Left hindlimb (tissue), 1 donor: ENCODE results near the gene RABGGTA.
A peak's percentile ranks its signal among the peaks of the same experiment; 100 is the strongest.

Source experiments
- DNase-seq: peaks from one replicate; pipeline ENCODE4 v3.0.0-alpha.2; 2018

RABGGTA gene

GRCh38 chr14:24271134-24271833, at the start of gene RABGGTA:
TSS of gene RABGGTA (minus strand) at chr14:24271597. CDS start at chr14:24271115, 482 bp downstream.
- peak; percentile 90 for DNase-seq

GRCh38 chr14:24317141-24317928, 45.9 kb upstream of the RABGGTA start:
- no peak for DNase-seq

GRCh38 chr14:24316597-24316950, 45.2 kb upstream of the RABGGTA start:
- no peak for DNase-seq

- no peak for DNase-seq
These were observed 44.6 kb upstream of the RABGGTA start for GRCh38 chr14:24315807-24316596.

GRCh38 chr14:24315243-24315806, 43.9 kb upstream of the RABGGTA start:
- DNase-seq = no peak

GRCh38 chr14:24314377-24315193, 43.2 kb upstream of the RABGGTA start:
- no peak for DNase-seq

- no peak for DNase-seq
These were observed 42.5 kb upstream of the RABGGTA start for GRCh38 chr14:24313913-24314312.

- DNase-seq = no peak
These were observed 41.5 kb upstream of the RABGGTA start for GRCh38 chr14:24312736-24313507.

- no peak for DNase-seq
These were observed 40.6 kb upstream of the RABGGTA start for GRCh38 chr14:24311837-24312615.

- DNase-seq = peak; percentile 87
These were observed 39.5 kb upstream of the RABGGTA start, which contains the start of gene LTB4R for GRCh38 chr14:24310646-24311604. TSS of gene LTB4R (plus strand) at chr14:24311502. CDS start at chr14:24315652, 4,150 bp downstream.

- no peak for DNase-seq
These were observed 38.9 kb upstream of the RABGGTA start for GRCh38 chr14:24310265-24310645.

GRCh38 chr14:24309538-24310264, 38.3 kb upstream of the RABGGTA start, which contains the start of gene LTB4R2:
TSS of gene LTB4R2 (plus strand) at chr14:24310140. CDS start at chr14:24310665, 525 bp downstream.
- no peak for DNase-seq

- no peak for DNase-seq
These were observed 37.1 kb upstream of the RABGGTA start for GRCh38 chr14:24308342-24309124.

GRCh38 chr14:24307575-24308341, 36.4 kb upstream of the RABGGTA start, which contains the start of gene CIDEB:
TSS of gene CIDEB (minus strand) at chr14:24307977. CDS start at chr14:24307858, 119 bp downstream.
- DNase-seq = no peak

- DNase-seq = no peak
These were observed 35.8 kb upstream of the RABGGTA start for GRCh38 chr14:24307156-24307574.

- no peak for DNase-seq
These were observed 32.6 kb upstream of the RABGGTA start for GRCh38 chr14:24304019-24304387.
